ENCODE measurements around the gene TP53I11.

Gene TP53I11

GRCh38 chr11:44893308-44893822, 57.3 kb downstream of the TP53I11 start:
- DNase-seq (ENCODE audit: extremely low spot score), result no peak

GRCh38 chr11:44892843-44893242, 57.8 kb downstream of the TP53I11 start:
- CTCF ChIA-PET, result interaction anchor here (0.7 to 4.6 kb wide), 13 partner anchors 7 to 335 kb away, joined by 3 to 17 read pairs (median 3); no protein-coding TSS in a partner anchor
- DNase-seq (ENCODE audit: extremely low spot score), result no peak
- TF ChIP-seq CTCF (IDR thresholded peaks at IDR 0.05; ENCODE audit: control extremely low read depth, extremely low read depth, low read depth, missing control alignments), result no peak
- POLR2A ChIA-PET, result no interaction called here

More at GRCh38 chr11:44893308-44893822, 57.3 kb downstream of the TP53I11 start:
- CTCF ChIA-PET, result interaction anchor here (0.7 to 4.6 kb wide), 14 partner anchors 8 to 336 kb away, joined by 3 to 17 read pairs (median 3); no protein-coding TSS in a partner anchor
- TF ChIP-seq CTCF (IDR thresholded peaks at IDR 0.05; ENCODE audit: control extremely low read depth, extremely low read depth, low read depth, missing control alignments), result no peak
- POLR2A ChIA-PET, result no interaction called here

GRCh38 chr11:44889266-44889665, 61.4 kb downstream of the TP53I11 start:
- TF ChIP-seq CTCF (IDR thresholded peaks at IDR 0.05; ENCODE audit: control extremely low read depth, extremely low read depth, low read depth, missing control alignments), result no peak
- DNase-seq (ENCODE audit: extremely low spot score), result no peak
- POLR2A ChIA-PET, result no interaction called here
- CTCF ChIA-PET, result interaction anchor here (1.8 kb wide), 1 partner anchor 14 kb away, joined by 5 read pairs; no protein-coding TSS in a partner anchor

GRCh38 chr11:44887636-44888035, 63.0 kb downstream of the TP53I11 start:
- no peak for DNase-seq (ENCODE audit: extremely low spot score)
- POLR2A ChIA-PET, result no interaction called here
- CTCF ChIA-PET, result no interaction called here
- no peak for TF ChIP-seq CTCF (IDR thresholded peaks at IDR 0.05; ENCODE audit: control extremely low read depth, extremely low read depth, low read depth, missing control alignments)

GRCh38 chr11:44886790-44887140, 63.9 kb downstream of the TP53I11 start:
- no peak for TF ChIP-seq CTCF (IDR thresholded peaks at IDR 0.05; ENCODE audit: control extremely low read depth, extremely low read depth, low read depth, missing control alignments)
- CTCF ChIA-PET, result interaction anchor here (1.7 kb wide), 1 partner anchor 218 kb away, joined by 5 read pairs; no protein-coding TSS in a partner anchor
- POLR2A ChIA-PET, result no interaction called here
- DNase-seq (ENCODE audit: extremely low spot score), result no peak

GRCh38 chr11:44885919-44886789, 64.5 kb downstream of the TP53I11 start:
- CTCF ChIA-PET, result interaction anchor here (1.0 to 1.8 kb wide), 3 partner anchors 7 to 219 kb away, joined by 3 to 9 read pairs (median 5); no protein-coding TSS in a partner anchor
- no peak for TF ChIP-seq CTCF (IDR thresholded peaks at IDR 0.05; ENCODE audit: control extremely low read depth, extremely low read depth, low read depth, missing control alignments)
- no peak for DNase-seq (ENCODE audit: extremely low spot score)
- POLR2A ChIA-PET, result interaction anchor here (0.8 kb wide), 1 partner anchor 14 kb away, joined by 3 read pairs; no protein-coding TSS in a partner anchor

All from GM10248 (cell line).